Ramos (cell line): ENCODE results near the gene DEFB114.

ENCODE experiments used
- in situ Hi-C: fragments of 300-500 bp; cut with MboI; formaldehyde crosslinking; loops from one replicate; pipeline ENCODE4 v1.14.3; 2022; ENCODE audit warnings: low sequenced_read_pairs; ENCODE audit not compliant: unreplicated experiment

The DEFB114 gene

GRCh38 chr6:49937811-49938210, 26.2 kb downstream of the DEFB114 start:
- in situ Hi-C loops, result no loop called here

- in situ Hi-C loops, result no loop called here
These were observed 26.9 kb downstream of the DEFB114 start for GRCh38 chr6:49937017-49937416.

- in situ Hi-C loops, result no loop called here
These were observed 28.6 kb downstream of the DEFB114 start for GRCh38 chr6:49935387-49935786.

- in situ Hi-C loops, result no loop called here
These were observed 29.2 kb downstream of the DEFB114 start for GRCh38 chr6:49934770-49935169.

GRCh38 chr6:49933526-49933925, 30.4 kb downstream of the DEFB114 start:
- in situ Hi-C loops, result no loop called here

GRCh38 chr6:49929340-49929739, 34.6 kb downstream of the DEFB114 start:
- in situ Hi-C loops, result no loop called here

GRCh38 chr6:49923826-49924225, 40.1 kb downstream of the DEFB114 start:
- in situ Hi-C loops, result no loop called here

- in situ Hi-C loops, result no loop called here
These were observed 43.9 kb downstream of the DEFB114 start for GRCh38 chr6:49919935-49920644.

GRCh38 chr6:49919261-49919660, 44.7 kb downstream of the DEFB114 start:
- in situ Hi-C loops, result no loop called here

- in situ Hi-C loops, result no loop called here
These were observed 45.2 kb downstream of the DEFB114 start for GRCh38 chr6:49918787-49919186.

GRCh38 chr6:49915035-49915434, 48.9 kb downstream of the DEFB114 start:
- in situ Hi-C loops, result no loop called here

- in situ Hi-C loops, result no loop called here
These were observed 50.2 kb downstream of the DEFB114 start for GRCh38 chr6:49913636-49914375.

- in situ Hi-C loops, result no loop called here
These were observed 51.8 kb downstream of the DEFB114 start for GRCh38 chr6:49912196-49912595.

- in situ Hi-C loops, result no loop called here
These were observed 52.7 kb downstream of the DEFB114 start for GRCh38 chr6:49911252-49911651.
